GM12891 (cell line): ENCODE measurements around the gene PHLPP1.

ENCODE experiments used
- POLR2A ChIP-seq: IDR thresholded peaks from 2 replicates; pipeline ENCODE4 v1.6.1; 2011; ENCODE audit warnings: low read depth, low read length, control low read depth
- POLR2AphosphoS5 ChIP-seq: IDR thresholded peaks from 2 replicates; pipeline ENCODE4 v1.6.1; 2011; ENCODE audit warnings: low read depth, low read length, control low read depth
- SPI1 ChIP-seq: IDR thresholded peaks from 2 replicates; pipeline ENCODE4 v1.6.1; 2011; ENCODE audit warnings: low read depth, low read length, control low read depth
- TAF1 ChIP-seq: IDR thresholded peaks from 2 replicates; pipeline ENCODE4 v1.6.1; 2011; ENCODE audit warnings: low read depth, low read length, control low read depth

DNA sequence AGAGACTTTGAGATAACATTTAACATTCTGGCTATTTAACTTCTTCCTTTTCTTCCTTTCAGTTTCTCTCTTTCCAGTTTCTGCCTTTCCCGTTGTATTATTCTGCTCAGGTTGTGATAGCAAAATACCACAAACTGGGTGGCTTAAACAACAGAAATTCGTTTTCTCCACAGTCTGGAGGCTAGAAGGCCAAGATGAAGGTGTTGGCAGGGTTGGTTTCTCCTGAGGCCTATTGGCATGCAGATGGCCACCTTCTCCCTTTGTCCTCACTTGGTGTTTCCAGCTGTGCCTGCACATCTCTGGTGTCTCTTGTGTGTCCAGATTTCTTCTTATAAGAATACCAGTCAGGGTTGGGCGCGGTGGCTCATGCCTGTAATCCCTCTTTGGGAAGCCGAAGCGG, 34.0 kb downstream of the PHLPP1 start:
- no peak for TF ChIP-seq POLR2A
- no peak for TF ChIP-seq TAF1
- TF ChIP-seq POLR2AphosphoS5 = no peak
- no peak for TF ChIP-seq SPI1
